ENCODE results near the gene MTA2. TPM values are rescaled to one million over a fixed set of nuclear protein-coding genes. Genes with fewer than 3 reads are reported as not detected.

MTA2 gene
- total RNA-seq, 2 donors from 2014 or later: 84.5 to 96.6 TPM

Small RNA genes within 50 kb of the gene (microRNA-seq; reads per million reads assigned to microRNA genes)
- 0 reads per million in 2 donors for gene MIR6747

Other genes with a start within 250 kb of the MTA2 start
- gene SCGB1A1, start 182.8 kb downstream of the MTA2 start, total RNA-seq: not detected
- gene AHNAK, start 55.1 kb downstream of the MTA2 start, total RNA-seq: 100 to 1,000 TPM; 629 to 631 TPM
- gene EEF1G, start 28.0 kb downstream of the MTA2 start, total RNA-seq: 1,000 to 10,000 TPM; 1,192 to 1,207 TPM
- 10 to 100 TPM; 14.0 to 14.7 TPM for gene TUT1, start 10.3 kb downstream of the MTA2 start, total RNA-seq
- 10 to 100 TPM; 45.4 to 57.9 TPM for gene EML3, start 10.9 kb upstream of the MTA2 start, total RNA-seq
- gene ROM1, start 11.4 kb upstream of the MTA2 start, total RNA-seq: 1 to 10 TPM; 2.0 to 3.2 TPM
- 10 to 100 TPM; 27.0 to 28.8 TPM for gene B3GAT3, start 20.1 kb upstream of the MTA2 start, total RNA-seq
- gene GANAB, start 44.7 kb upstream of the MTA2 start, total RNA-seq: 100 to 1,000 TPM; 214 to 270 TPM
- 10 to 100 TPM; 16.6 to 17.1 TPM for gene INTS5, start 51.4 kb upstream of the MTA2 start, total RNA-seq
- gene C11orf98, start 63.3 kb upstream of the MTA2 start, total RNA-seq: 10 to 100 TPM; 53.9 to 65.0 TPM
- gene CSKMT, start 63.4 kb upstream of the MTA2 start, total RNA-seq: 10 to 100 TPM; 14.0 to 15.1 TPM
- gene UQCC3, start 69.8 kb upstream of the MTA2 start, total RNA-seq: 10 to 100 TPM; 13.2 to 13.3 TPM
- gene LBHD1, start 70.4 kb upstream of the MTA2 start, total RNA-seq: 10 to 100 TPM in 1 of 2 donors, 1 to 10 TPM in 1; 6.5 to 12.8 TPM
- gene UBXN1, start 77.2 kb upstream of the MTA2 start, total RNA-seq: 10 to 100 TPM; 66.9 to 88.9 TPM
- gene LRRN4CL, start 87.7 kb upstream of the MTA2 start, total RNA-seq: 1 to 10 TPM; 2.2 to 3.6 TPM
- gene BSCL2, start 105.6 kb upstream of the MTA2 start, total RNA-seq: 10 to 100 TPM; 38.8 to 53.2 TPM
- gene GNG3, start 105.8 kb upstream of the MTA2 start, total RNA-seq: under 1 TPM in 1 of 2 donors, not detected in 1; 0.81 TPM
- gene HNRNPUL2, start 125.6 kb upstream of the MTA2 start, total RNA-seq: 10 to 100 TPM; 47.5 to 54.2 TPM
- gene TTC9C, start 126.6 kb upstream of the MTA2 start, total RNA-seq: 10 to 100 TPM; 27.3 to 34.9 TPM
- 10 to 100 TPM; 11.5 to 14.5 TPM for gene ZBTB3, start 152.3 kb upstream of the MTA2 start, total RNA-seq
- gene POLR2G, start 159.7 kb upstream of the MTA2 start, total RNA-seq: 10 to 100 TPM; 39.9 to 42.1 TPM
- gene TAF6L, start 169.5 kb upstream of the MTA2 start, total RNA-seq: 10 to 100 TPM; 16.9 to 18.3 TPM
- 10 to 100 TPM; 50.9 to 58.2 TPM for gene TMEM179B, start 185.5 kb upstream of the MTA2 start, total RNA-seq
- gene TMEM223, start 190.1 kb upstream of the MTA2 start, total RNA-seq: 10 to 100 TPM; 18.5 to 22.6 TPM
- gene NXF1, start 203.6 kb upstream of the MTA2 start, total RNA-seq: 10 to 100 TPM; 50.4 to 51.0 TPM
- gene STX5, start 230.2 kb upstream of the MTA2 start, total RNA-seq: 10 to 100 TPM; 37.7 to 39.6 TPM
- not detected for gene TEX54, start 231.0 kb upstream of the MTA2 start, total RNA-seq
- 10 to 100 TPM; 31.3 to 38.9 TPM for gene WDR74, start 237.7 kb upstream of the MTA2 start, total RNA-seq

Data from left colon (tissue), 2 donors.